Nephron progenitor cell (in vitro differentiated cells): ENCODE measurements around the gene HIBCH.
"Not testable (repeated sequence)": the region's sequence is repeated elsewhere in the genome, so short reads cannot be mapped to it uniquely, and the experiment has no call there.

Source experiments
- DNase-seq: peaks from one replicate; pipeline ENCODE4 v3.0.0; 2021
- H3K27ac Mint-ChIP-seq: 2 replicates; pipeline ENCODE4 v1.8.0; 2021; ENCODE audit warnings: mild to moderate bottlenecking, moderate library complexity, mixed read lengths
- H3K27me3 Mint-ChIP-seq: 2 replicates; pipeline ENCODE4 v1.8.0; 2021; ENCODE audit warnings: mild to moderate bottlenecking, low read depth, mixed read lengths; ENCODE audit not compliant: poor library complexity
- H3K36me3 Mint-ChIP-seq: 2 replicates; pipeline ENCODE4 v1.8.0; 2021; ENCODE audit warnings: low read depth, mixed read lengths
- H3K4me1 Mint-ChIP-seq: 2 replicates; pipeline ENCODE4 v1.8.0; 2021; ENCODE audit warnings: mixed read lengths
- H3K4me3 Mint-ChIP-seq: 2 replicates; pipeline ENCODE4 v1.8.0; 2021; ENCODE audit warnings: mild to moderate bottlenecking, moderate library complexity, mixed read lengths
- H3K9me3 Mint-ChIP-seq: 2 replicates; pipeline ENCODE4 v1.8.0; 2021; ENCODE audit warnings: mild to moderate bottlenecking, moderate library complexity, mixed read lengths
- CTCF ChIP-seq: fragments of 200-600 bp; sonication (generic); IDR thresholded peaks from 2 replicates; pipeline ENCODE4 v1.5.0; 2021; ENCODE audit warnings: antibody characterized with exemption

Gene HIBCH

GRCh38 chr2:190311893-190312634 is 7.6 kb downstream of the HIBCH start:
- H3K9me3 Mint-ChIP-seq = no peaks in the 10 kb centered on the region
- no peak for DNase-seq
- H3K27me3 Mint-ChIP-seq = no peaks in the 10 kb centered on the region
- H3K27ac Mint-ChIP-seq = no peak overlapping the region
- H3K36me3 Mint-ChIP-seq = peaks cover 64% of the 10 kb centered on the region
- H3K4me3 Mint-ChIP-seq = no peak overlapping the region
- no peak for TF ChIP-seq CTCF
- peaks cover 16% of the 10 kb centered on the region for H3K4me1 Mint-ChIP-seq

DNA sequence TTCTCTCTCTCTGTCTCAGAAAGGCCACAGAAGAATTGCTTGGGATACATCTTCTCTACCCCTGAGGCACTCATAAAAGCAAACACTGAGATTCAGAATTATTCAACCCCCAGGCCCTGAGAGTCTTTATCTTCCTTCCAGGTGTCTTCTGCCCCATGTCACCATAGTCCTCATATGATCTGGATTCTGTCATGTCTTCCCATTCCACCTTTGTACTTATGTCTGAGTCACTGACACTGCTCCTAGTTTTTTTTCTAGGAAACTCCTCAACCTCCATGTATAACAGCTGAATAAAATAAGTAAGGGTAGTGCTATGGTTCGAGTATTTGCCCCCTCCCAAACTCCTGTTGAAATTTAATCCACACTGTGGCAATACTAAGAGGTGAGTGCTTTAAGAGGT is 11.6 kb downstream of the HIBCH start:
- no peaks in the 10 kb centered on the region for H3K4me1 Mint-ChIP-seq
- no peak for TF ChIP-seq CTCF
- H3K9me3 Mint-ChIP-seq = no peaks in the 10 kb centered on the region
- no peaks in the 10 kb centered on the region for H3K27me3 Mint-ChIP-seq
- no peak overlapping the region for H3K4me3 Mint-ChIP-seq
- DNase-seq = no peak
- H3K27ac Mint-ChIP-seq = no peak overlapping the region
- peaks cover 77% of the 10 kb centered on the region for H3K36me3 Mint-ChIP-seq

DNA sequence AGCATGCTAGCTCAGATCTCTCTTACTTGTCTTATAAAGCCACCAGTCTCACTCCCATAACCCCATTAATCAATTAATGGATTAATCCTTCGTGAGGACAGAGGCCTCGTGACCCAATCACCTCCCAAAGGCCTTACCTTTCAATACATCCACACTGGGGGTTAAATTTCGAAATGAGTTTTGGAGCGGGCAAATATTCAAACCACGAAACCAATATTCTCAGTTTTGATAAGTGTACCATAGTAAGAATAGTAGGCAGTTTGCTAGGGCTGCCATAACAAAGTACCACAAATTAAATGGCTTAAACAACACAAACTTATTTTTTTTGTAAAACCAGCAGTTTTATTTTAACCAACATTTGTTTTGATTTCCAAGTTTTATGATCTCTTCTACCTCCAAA is 15.2 kb downstream of the HIBCH start:
- no peak for DNase-seq
- Mint-ChIP-seq H3K4me3 (no peak overlapping the region), H3K36me3 (peaks cover 86% of the 10 kb centered on the region), H3K4me1 (no peaks in the 10 kb centered on the region), H3K9me3 (peaks cover 18% of the 10 kb centered on the region), H3K27ac (peak overlapping the region; percentile 18), H3K27me3 (no peaks in the 10 kb centered on the region)
- TF ChIP-seq CTCF = no peak

DNA sequence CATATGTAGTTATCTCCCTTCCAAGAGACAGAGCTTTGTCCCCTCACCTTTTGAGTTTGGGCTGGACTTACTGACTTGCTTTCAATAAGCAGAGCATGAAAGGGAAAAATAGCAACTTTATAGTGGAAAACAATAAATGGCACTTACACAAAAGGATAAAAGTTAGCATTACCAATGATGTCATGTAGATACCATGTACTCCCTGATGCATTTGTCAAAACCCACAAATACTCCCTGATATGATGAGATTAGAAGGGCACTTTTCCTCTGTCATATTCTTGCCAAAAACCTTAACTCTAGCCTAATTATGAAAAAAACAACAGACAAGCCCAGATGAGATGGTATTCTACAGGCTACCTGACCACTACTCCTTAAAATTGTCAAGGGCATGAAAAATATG is 16.0 kb downstream of the HIBCH start:
- H3K4me3 Mint-ChIP-seq = no peak overlapping the region
- TF ChIP-seq CTCF = no peak
- H3K4me1 Mint-ChIP-seq = no peaks in the 10 kb centered on the region
- H3K9me3 Mint-ChIP-seq = peaks cover 22% of the 10 kb centered on the region
- DNase-seq = no peak
- H3K36me3 Mint-ChIP-seq = peaks cover 88% of the 10 kb centered on the region
- H3K27ac Mint-ChIP-seq = no peak overlapping the region
- H3K27me3 Mint-ChIP-seq = no peaks in the 10 kb centered on the region

GRCh38 chr2:190302052-190302451 is 17.6 kb downstream of the HIBCH start:
- Mint-ChIP-seq H3K9me3 (peaks cover 33% of the 10 kb centered on the region), H3K36me3 (peaks cover 89% of the 10 kb centered on the region), H3K27ac (peak overlapping the region; percentile 38), H3K4me1 (no peaks in the 10 kb centered on the region), H3K4me3 (no peak overlapping the region), H3K27me3 (no peaks in the 10 kb centered on the region)
- TF ChIP-seq CTCF = no peak
- no peak for DNase-seq

- Mint-ChIP-seq H3K27ac (no peak overlapping the region), H3K4me3 (no peak overlapping the region), H3K36me3 (peaks cover 90% of the 10 kb centered on the region), H3K4me1 (no peaks in the 10 kb centered on the region), H3K27me3 (no peaks in the 10 kb centered on the region), H3K9me3 (peaks cover 33% of the 10 kb centered on the region)
- no peak for TF ChIP-seq CTCF
- no peak for DNase-seq
These were observed 18.6 kb downstream of the HIBCH start for GRCh38 chr2:190301032-190301431.

GRCh38 chr2:190297880-190298279 is 21.7 kb downstream of the HIBCH start:
- not testable (repeated sequence) for H3K27me3 Mint-ChIP-seq, H3K27ac Mint-ChIP-seq, DNase-seq, H3K4me1 Mint-ChIP-seq, H3K4me3 Mint-ChIP-seq
- H3K36me3 Mint-ChIP-seq = peaks cover 89% of the 10 kb centered on the region
- peaks cover 33% of the 10 kb centered on the region for H3K9me3 Mint-ChIP-seq
